ENCODE results near the gene ERICH6.

The ERICH6 gene

DNA sequence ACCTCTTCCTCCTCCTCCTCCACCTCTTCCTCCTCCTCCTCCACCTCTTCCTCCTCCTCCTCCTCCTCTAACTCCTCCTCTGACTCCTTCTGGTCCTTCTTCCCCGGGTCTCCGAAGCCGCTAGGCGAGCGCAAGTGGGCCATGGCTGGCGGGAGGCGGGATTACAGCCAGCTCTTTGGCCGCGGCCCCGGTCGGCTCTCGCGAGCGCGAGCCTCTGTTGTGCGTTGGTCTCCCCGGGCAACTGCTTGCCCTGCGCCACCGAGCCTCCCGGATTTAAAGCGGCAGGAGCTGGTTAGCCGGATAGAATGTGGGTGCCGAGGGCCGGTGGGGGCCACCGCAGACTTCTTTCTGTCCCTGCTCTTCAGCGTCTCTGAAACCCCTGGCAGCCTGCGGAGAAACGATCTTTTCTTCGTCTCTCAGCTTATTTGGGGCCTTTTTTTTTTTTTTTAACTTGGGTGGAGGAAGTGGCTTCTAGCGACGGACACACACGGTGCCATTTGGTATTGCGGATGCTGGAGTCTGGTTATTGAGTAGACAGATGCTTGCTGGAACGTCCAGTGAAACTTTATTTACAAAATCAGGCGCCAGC, at the start of gene ERICH6:
ERICH6 (minus strand) TSS at position 165 of the 589 bp plus-strand sequence; CDS start at position 143, 22 bp downstream.
- DNase-seq (ENCODE audit: low spot score), result peak; percentile 82

DNA sequence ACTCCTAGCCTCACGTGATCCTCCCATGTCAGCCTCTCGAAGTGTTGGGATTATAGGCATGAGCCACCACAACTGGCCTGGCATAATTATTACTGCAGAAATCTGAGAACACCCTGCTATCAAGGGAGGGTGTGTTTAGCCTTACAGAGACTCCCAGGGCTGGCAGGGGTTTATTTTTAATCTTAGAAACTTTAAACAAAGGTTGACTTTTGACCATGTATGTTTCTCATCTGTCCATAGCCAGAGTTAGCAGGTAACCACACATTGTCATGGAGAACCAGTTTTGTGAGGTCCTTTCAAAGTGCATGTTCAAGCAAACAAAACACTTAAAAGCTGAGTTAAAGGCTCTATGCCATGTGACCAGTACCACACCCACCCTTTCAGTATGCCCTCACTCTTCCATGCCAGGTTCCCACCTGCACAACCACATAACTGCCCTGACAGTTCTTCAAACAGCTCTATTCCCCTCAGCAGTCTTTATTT, 48.1 kb upstream of the ERICH6 start:
- no peak for DNase-seq (ENCODE audit: low spot score)

DNA sequence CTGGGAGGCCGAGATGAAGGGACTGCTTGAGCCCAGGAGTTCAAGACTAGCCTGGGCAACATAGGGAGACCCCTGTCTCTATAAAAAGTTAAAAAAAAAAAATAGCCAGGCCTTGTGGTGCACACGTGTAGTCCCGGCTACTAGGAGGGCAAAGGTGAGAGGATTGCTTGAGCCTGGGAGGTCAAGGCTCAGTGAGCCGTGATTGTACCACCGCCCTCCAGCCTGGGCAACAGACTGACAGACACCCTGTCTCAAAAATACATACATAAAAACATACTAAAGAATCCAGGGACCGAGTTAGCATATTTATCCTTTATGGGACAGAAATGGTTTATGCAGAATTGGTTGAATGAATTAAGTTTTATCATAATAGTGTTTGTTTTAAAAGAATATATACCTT, 45.5 kb upstream of the ERICH6 start:
- no peak for DNase-seq (ENCODE audit: low spot score)

DNA sequence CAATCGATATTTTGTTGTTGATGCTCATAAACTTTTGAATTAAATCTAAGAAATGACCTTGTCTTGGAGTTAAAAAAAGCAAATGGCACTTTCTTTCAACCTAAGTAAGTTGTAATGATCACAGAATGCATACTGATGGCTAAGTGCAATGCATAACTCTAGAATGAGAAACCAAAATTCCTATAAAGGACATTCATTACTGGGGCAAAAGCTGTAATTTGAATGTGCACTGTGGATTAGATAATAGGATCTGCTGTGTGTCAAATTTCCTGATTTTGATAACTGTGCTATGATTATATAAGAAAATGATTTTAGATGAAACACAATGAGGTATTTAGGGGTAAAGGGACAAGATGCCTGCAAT, 44.9 kb upstream of the ERICH6 start:
- DNase-seq (ENCODE audit: low spot score), result no peak

DNA sequence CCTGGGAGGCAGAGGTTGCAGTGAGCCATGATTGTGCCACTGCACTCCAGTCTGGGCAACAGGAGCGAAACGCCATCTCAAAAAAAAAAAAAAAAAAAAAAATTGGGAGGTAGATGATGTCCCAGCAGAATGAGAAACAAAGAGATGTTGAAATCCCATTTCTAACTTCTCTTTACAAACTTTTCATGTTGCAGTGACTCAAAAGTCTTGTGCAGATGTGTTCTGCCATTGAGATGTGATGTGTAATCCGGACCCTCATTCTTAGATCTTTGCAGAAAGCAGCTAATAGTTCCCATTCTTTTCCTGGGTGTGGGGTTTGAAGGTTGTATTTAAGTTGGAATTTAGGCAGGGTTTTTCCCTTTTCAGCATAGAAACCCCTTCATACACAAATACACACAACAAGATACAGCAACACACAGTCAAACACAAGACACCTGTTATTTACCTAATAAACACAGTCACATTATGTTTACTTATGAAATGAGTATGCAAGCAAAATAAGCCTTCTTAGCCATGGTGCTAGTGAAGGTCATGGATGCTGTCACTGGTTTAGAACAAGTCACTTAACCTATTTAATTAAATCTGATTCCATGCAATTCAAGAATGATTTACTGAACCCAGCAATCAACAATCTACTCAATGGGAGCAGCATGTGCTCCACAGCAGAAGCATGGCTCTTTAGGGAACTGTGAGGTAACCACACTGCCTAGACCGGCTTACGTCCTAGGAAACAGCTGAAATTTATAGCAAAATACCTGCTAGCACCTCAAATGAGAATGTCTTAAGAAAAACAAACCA, 44.4 kb upstream of the ERICH6 start:
- DNase-seq (ENCODE audit: low spot score), result no peak

DNA sequence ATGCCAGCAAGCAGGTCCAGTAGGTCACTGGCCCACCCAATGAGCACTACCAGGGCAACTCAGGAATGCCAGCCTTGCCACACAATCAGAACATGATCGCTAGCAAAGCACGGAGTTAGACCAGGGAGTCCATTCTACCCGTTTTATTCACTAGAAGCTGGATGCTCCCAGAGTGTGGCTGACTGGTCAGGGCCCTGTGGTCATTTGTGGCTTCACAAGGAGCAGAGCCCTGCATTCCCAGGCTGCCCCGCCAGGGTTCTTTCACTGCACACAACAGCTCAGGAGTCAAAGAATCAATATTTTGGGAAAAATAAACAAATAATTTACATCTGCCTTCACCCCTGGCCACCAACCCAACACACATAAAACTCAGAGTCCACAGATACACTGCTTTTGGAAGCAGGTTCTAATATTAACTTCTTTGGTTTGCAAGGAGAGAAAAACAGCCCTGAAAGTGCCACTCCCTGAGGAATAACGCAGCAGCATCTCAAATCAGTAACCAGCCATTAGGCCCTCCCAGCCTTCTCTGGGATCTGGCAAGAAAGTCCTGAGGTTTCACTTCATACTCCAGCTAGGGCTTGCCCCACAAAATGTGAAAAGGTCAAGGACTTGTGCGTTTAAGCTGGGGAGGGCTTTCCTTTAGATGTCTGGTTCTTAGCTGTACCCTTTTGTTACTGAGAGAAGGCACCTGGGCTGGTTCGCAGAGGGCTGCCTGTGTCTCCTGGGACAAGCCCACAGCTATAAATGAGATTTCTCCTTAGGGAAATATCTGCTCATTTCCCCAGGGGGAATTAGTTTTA, 43.3 kb upstream of the ERICH6 start:
- DNase-seq (ENCODE audit: low spot score), result no peak

DNA sequence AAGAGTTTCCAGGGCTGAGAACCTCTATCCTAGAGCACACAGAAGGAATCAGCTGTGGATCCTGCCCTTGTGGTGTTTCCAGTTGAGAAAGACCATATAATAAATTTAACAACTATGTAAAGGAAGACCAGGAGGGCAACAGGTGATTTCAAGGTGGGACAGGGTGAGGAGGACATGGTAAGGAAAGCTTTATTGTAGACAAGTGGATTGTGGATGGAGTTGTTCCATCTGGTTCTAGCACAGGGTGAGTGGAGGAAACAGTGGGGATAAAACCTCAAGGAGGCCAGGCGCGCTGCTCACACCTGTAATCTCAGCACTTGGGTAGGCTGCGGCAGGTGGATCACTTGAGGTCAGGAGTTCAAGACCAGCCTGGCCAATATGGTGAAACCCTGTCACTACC, 42.1 kb upstream of the ERICH6 start:
- DNase-seq (ENCODE audit: low spot score), result no peak

DNA sequence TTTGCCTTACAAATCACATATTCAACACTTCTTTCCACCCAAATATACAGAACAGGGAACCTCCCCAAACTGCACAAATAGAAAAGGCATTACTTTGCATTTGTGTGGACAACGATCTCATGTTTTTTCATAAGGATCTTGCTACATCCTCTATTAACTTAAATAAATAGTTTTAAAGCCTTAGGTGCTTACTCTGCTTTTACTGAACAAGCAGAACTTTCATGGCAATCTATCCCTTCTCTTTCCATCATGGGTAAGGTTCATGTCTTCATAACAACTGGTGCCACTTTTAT, 41.1 kb upstream of the ERICH6 start:
- DNase-seq (ENCODE audit: low spot score), result no peak

DNA sequence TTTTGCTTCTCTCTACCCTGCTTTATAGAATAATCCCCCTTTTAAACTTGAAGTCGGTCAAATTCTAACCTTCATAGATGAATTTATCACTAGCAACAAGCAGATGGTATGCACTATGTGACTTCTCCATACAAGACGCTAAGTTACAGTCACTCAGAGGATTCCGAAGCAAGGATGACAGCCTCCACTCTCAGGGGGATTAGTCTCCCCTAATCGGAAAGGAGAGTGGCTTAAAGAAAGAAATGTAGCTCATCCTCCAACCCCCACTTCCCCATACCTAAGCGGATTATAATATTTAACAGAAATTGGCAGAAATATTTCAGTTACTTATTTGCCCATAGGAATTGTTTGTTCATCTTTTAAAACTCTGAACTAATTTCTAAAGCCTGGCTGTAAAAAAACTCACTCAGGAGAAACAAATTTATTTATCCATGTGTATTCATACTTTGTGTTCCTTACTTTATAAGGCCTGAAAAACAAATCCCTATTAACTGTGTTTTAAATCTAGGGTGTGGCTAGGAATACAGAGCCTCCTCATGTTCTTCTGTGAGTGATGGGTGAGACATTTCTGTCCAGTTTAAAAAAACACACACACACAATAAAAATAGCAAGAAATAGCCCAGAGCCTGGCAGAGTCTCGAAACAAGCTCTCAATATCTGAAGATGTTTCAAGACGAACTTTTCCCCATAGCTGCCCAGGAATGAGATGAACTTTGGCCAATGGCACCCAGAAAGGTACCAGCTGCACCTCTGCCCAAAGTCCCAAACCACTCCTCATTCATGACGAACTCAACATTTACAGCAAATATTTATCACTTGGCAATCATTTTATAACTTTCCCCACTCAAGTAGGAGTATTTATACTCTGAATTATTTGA, 40.6 kb upstream of the ERICH6 start:
- no peak for DNase-seq (ENCODE audit: low spot score)

DNA sequence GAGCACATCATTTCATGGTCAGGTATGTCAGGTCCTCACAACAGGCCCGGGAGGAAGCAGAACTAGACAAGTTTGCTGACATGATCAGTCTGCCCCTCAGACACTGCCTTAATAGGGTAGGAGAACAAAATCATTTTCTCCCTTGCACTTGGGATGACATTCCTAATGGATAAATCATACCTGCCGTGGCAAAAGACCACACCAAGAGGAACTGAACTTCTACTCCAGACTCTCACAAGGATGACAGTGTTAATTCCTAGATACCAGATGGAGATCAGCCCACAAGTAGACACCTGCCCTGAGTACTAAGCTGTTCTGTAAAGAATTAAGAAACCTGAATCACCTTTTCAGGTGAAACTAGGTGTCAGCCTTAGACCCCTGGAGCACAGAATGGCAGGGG, 39.8 kb upstream of the ERICH6 start:
- no peak for DNase-seq (ENCODE audit: low spot score)

DNA sequence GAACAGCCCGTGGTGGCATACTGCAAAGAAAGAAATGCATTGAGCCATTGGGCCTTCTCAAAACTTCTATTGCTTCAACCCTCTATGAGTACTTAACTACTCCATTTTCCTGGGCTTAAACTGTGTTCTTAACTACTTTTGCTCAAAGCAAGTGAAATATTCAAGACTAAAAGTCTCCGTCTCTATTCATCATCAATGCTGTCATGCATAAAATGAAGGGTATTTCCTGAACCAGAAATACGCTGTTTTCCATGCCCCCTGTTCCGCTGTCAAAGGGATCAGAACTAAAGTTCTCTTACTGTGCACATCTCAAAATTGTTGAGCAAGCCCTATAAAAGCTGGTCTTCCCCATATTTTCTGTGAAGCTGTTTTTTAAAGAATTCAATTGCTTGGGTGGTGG, 39.0 kb upstream of the ERICH6 start:
- no peak for DNase-seq (ENCODE audit: low spot score)

DNA sequence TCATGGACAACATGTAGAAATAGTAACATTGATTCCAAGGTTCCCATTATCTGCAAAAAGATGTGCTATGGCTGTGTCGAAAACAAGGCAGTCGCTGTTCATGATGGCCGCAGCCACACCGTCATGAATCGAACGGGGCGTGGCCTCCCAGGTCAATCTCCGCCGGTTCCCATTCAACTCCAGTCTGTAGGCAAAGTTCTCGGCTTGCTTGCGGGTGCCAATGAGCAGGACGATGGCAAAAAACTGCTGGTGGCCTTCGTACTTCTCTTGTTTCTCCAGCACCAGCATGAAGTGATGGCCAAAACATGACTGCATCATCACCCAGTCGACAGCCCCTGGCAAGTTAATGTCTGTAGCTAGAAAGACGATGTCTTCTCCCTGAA, 38.4 kb upstream of the ERICH6 start:
- DNase-seq (ENCODE audit: low spot score), result no peak

DNA sequence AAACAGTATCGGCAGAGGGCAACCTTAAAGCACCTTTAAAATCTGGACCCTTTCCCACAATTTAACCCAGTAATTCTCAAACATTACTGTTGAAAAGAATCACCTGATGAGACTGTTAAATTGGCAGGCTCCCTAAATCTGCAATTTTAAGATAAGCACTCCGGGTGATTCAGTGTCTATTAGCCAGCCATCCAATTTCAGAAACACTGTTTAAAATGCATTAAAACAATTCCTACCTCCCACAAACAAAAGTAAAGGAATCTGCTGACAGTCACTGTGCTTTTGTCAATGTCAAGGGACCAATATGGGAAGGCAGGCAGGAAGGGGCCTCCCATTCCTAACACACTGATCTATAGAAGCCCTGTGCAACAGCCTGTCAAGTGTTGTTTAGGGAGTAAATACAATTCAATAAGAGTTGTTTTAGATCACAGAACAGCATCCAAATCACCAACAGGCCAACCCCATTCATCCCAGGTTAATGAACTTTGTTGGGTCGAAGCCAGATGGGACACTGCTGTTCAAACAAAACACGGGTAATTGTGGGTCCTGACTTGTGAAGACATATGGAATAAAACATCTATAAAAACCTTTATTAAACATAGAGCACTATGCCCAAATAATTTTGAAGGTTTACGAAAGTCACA, 37.9 kb upstream of the ERICH6 start:
- no peak for DNase-seq (ENCODE audit: low spot score)

DNA sequence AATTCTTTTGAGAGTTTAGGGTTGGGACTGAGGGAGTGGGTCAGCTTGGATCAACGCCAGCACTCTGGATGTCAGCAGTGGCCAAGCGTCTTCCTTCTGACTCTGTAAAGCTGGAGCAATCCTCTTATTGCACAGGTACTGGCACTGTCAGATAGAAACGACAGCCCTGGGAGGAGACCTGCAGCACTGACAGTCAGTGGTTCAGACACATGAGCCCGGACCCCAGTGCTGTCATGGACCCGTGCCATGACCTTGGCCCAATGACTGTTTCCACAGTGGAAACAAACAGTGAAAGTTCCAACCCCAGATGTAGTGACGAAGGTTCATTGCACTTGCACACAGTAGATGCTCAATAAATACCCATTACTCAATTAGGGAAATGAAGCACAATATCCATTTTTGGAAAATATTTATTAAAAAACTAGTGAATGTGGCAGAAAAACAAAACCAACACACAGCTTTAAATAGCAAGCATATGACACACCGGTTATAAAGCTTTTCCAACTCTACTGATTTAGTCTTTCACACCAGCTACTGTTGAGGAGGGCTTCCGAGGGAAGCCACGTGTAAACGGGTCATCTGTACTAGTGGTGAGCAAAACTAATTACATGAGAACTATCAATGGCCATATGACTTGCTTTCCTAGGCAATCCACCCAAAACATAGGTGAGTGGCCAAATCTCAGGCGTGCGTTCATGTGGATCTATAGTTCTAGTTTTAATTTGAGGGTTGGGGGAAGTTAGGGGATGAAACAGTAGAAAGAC, 37.2 kb upstream of the ERICH6 start:
- no peak for DNase-seq (ENCODE audit: low spot score)

DNA sequence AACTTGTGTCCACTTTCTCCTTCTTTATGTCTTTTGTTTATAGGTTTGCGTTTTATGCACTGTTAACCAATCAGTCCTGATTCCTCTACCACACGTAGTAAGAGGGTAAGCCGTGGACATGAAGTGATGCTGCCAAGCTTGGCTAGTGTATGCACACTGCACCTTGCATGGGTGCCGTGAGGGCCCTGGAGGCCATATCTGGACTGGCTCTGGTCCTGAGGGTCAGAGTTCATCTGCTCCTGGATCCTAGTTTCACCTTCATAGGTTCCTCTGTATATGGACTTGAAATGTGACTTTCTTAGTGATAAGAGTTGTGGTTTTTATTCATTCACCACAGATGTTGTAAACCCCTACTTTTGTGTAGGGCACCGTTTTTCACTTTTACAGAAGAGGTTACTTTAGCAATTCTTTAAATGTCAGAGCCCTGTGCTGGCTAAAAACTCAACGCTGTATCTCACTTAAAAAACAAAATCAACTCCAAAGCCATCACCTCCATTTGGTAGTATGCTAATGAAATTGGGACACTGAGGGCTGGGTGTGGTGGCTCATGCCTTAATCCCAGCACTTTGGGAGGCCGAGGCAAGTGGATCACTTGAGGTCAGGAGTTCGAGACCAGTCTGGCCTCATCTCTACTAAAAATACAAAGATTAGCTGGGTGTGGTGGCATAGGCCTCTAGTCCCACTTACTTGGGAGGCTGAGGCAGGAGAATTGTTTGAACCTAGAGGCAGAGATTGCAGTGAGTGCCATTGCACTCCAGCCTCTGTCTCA, 36.3 kb upstream of the ERICH6 start:
- DNase-seq (ENCODE audit: low spot score), result no peak

DNA sequence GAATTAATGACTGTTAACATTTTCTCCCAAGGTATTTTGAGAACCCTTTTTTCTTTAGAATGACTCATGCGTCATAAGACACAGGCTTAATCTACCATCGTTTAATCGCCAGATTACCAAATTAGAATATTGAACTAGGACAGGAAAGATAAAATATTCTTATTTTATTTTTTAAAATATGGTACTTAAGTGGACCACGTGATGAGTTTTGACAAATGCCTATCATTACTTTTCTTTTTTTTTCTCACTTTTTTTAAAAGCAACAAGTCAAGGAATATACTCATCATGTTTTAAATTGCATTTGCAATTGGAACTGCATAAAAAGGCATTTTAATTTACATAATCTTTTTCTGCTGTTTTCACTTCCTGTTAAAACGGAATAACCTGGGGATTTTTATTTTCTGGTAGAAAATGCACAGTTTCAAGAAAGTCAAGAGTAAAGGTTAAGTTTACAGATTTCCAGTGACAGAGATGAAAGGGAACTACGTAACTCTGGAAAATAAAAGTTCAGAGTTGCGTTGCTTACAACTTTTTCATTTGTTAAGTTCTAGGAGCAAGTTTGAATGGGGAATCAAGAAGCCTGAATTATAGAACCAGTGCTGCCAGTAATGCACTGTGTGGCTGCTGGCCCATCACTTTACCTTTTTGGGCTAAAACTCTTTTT, 35.6 kb upstream of the ERICH6 start:
- DNase-seq (ENCODE audit: low spot score), result no peak

DNA sequence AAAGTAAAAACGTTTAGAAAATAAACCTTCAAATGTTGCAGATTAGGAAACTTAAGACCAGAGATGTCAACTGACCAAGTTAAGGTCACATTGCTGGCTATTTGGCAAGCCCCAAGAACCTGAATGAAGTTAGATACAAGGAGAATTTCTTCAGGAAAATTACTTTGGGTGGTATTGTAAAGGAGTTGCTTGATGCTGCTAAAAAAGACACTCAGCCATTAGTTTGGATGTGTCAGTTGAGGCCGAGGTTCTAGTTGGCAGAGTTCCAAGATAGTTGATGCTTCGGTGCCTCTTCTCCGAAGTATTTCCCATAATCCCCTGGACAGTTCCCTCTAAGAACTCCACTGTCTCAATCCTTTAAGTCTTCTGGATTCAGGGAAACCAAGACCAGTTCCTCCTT, 35.0 kb upstream of the ERICH6 start:
- no peak for DNase-seq (ENCODE audit: low spot score)

DNA sequence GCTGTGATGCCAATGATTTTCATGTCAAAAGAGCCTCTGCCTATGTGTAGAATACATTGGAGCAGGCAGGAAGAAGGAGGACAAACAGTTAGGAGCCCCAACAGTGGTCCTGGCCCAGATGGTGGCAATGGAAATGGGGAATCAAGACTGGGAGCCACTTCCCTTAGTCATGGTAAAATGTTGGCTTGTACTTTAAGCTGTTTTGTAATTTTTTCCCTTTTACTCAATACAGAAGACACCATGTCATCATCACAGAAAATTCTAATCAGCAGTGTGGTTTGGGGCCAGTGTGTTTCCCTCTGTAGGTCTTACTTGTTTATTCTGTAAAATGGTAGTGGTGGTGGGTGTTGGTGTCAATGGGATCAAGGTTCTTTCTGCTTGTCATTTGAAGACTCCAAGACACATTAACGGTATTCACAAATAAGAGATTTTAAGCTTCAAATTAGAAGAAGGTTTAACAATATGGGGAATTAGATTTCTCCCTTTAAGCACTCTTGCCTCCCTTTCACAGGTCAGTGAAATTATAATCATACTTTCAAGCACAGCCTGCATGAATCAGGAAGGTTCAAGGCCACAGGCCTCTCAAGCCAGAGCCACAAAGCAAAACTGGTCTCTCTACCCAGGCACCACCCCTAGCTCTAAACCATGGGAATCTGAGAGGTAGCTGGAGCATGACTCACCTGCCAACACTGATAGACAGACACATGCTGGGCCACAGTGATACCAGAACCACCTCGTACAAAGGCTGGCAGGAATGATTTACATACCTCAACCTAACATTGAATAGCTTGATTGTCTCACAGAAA, 34.4 kb upstream of the ERICH6 start:
- no peak for DNase-seq (ENCODE audit: low spot score)
